Colonic mucosa (tissue), 4 donors: ENCODE measurements around the gene IMPA2. TPM values are rescaled to one million over a fixed set of nuclear protein-coding genes. Genes with fewer than 3 reads are reported as not detected.
A peak's percentile ranks its signal among the peaks of the same experiment; 100 is the strongest.

Source experiments
- DNase-seq: peaks from one replicate; pipeline ENCODE4 v3.0.0-alpha.2; 2020
- H3K27ac ChIP-seq: fragments of 200-600 bp; one replicate; pipeline ENCODE4 v1.8.0; 2021
- H3K27me3 ChIP-seq: fragments of 200-600 bp; one replicate; pipeline ENCODE4 v1.8.0; 2021
- H3K36me3 ChIP-seq: fragments of 200-600 bp; one replicate; pipeline ENCODE4 v1.8.0; 2021
- H3K4me1 ChIP-seq: fragments of 200-600 bp; one replicate; pipeline ENCODE4 v1.8.0; 2021; ENCODE audit warnings: mild to moderate bottlenecking
- H3K4me3 ChIP-seq: fragments of 200-600 bp; one replicate; pipeline ENCODE4 v1.8.0; 2021
- H3K9ac ChIP-seq, 2 donors: one replicate each; pipeline ENCODE4 v1.7.0; 2013; ENCODE audit warnings: control low read depth in 2 of 2, low read depth in 2 of 2, low read length in 2 of 2
- H3K9me3 ChIP-seq: fragments of 200-600 bp; one replicate; pipeline ENCODE4 v1.8.0; 2021
- CTCF ChIP-seq: fragments of 200-600 bp; IDR thresholded peaks from one replicate; pipeline ENCODE4 v1.8.0; 2022; ENCODE audit warnings: antibody characterized with exemption, mild to moderate bottlenecking
- intact Hi-C: fragments of 100-400 bp; cut with DNase I; formaldehyde crosslinking; loops from one replicate; pipeline ENCODE4 v1.14.1; 2022
- total RNA-seq, 2 donors: library from RNA; stranded (reverse); fragmentation: NEBNext Ultra II Directional in 1 of 2; extraction: Animal tissue kit (Norgen Biotek cat#: 25700) in 1 of 2; gene quantifications; one replicate each; pipeline ENCODE4 v1.2.1, GENCODE V29; 2021
- donor health status: healthy.
- donor health status: DM: no; HTN: no; CAD: no.
- donor health status: DM: no; HTN: no; CAD: no.

IMPA2 gene
- total RNA-seq, 2 donors from 2014 or later, result 150 to 201 TPM

- intact Hi-C loops, result loop anchor here (2.0 kb wide), 1 partner anchor 59 kb away; no protein-coding TSS in a partner anchor
- peak; percentile 62 for TF ChIP-seq CTCF
- peaks cover 26% of the 10 kb centered on the region for H3K4me1 ChIP-seq
- peak; percentile 84 for DNase-seq
- no peaks in the 10 kb centered on the region for H3K9me3 ChIP-seq
- no peaks in the 10 kb centered on the region for H3K36me3 ChIP-seq
- H3K27me3 ChIP-seq, result no peaks in the 10 kb centered on the region
- H3K4me3 ChIP-seq, result no peak overlapping the region
- peak overlapping the region; percentile 52 to 55 for H3K9ac ChIP-seq
- H3K27ac ChIP-seq, result peak overlapping the region; percentile 60
These were observed 14.3 kb downstream of the IMPA2 start for GRCh38 chr18:11995445-11996189.

GRCh38 chr18:11996190-11996754 lies 15.0 kb downstream of the IMPA2 start:
- Histone ChIP-seq H3K9me3 (no peaks in the 10 kb centered on the region), H3K36me3 (no peaks in the 10 kb centered on the region), H3K9ac (peak overlapping the region in 1 of 2 donors; percentile 55), H3K4me1 (peaks cover 29% of the 10 kb centered on the region), H3K27me3 (no peaks in the 10 kb centered on the region), H3K27ac (peak overlapping the region; percentile 60), H3K4me3 (no peak overlapping the region)
- intact Hi-C loops, result no loop called here
- no peak for DNase-seq
- TF ChIP-seq CTCF, result no peak

- Histone ChIP-seq H3K4me3 (no peak overlapping the region), H3K27me3 (no peaks in the 10 kb centered on the region), H3K9me3 (no peaks in the 10 kb centered on the region), H3K27ac (no peak overlapping the region), H3K9ac (peak overlapping the region in 1 of 2 donors; percentile 55), H3K4me1 (peaks cover 32% of the 10 kb centered on the region), H3K36me3 (no peaks in the 10 kb centered on the region)
- no peak for DNase-seq
- intact Hi-C loops, result no loop called here
- TF ChIP-seq CTCF, result no peak
These were observed 15.6 kb downstream of the IMPA2 start for GRCh38 chr18:11996907-11997306.

- TF ChIP-seq CTCF, result no peak
- Histone ChIP-seq H3K4me1 (peaks cover 32% of the 10 kb centered on the region), H3K9ac (no peak overlapping the region), H3K9me3 (no peaks in the 10 kb centered on the region), H3K27me3 (no peaks in the 10 kb centered on the region), H3K36me3 (no peaks in the 10 kb centered on the region), H3K27ac (no peak overlapping the region), H3K4me3 (no peak overlapping the region)
- DNase-seq, result no peak
- intact Hi-C loops, result no loop called here
These were observed 16.2 kb downstream of the IMPA2 start for GRCh38 chr18:11997466-11997865.

DNA sequence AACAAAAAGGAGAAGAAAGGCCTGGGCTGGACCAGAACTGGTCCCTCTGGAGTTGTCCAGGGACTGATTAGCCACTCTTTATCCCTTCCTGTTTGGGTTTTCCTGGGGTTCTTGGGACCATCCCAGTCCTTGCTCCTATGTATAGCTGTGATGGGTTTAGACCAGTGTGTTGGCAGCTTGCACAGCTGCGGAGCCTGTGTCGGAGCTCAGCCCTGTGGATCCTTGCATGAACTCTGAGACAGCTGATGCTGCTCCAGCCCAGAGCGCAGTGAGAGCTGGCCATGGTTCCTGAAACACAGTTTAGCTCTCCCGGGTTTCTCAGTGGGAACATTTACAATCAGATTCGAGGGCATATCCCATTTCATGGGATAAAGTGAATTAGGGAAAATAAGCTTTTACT lies 16.9 kb downstream of the IMPA2 start:
- peak overlapping the region in 1 of 2 donors; percentile 58 for H3K9ac ChIP-seq
- H3K36me3 ChIP-seq, result no peaks in the 10 kb centered on the region
- no peak for DNase-seq
- intact Hi-C loops, result no loop called here
- H3K4me1 ChIP-seq, result peaks cover 32% of the 10 kb centered on the region
- no peaks in the 10 kb centered on the region for H3K27me3 ChIP-seq
- no peak overlapping the region for H3K27ac ChIP-seq
- TF ChIP-seq CTCF, result no peak
- H3K9me3 ChIP-seq, result no peaks in the 10 kb centered on the region
- H3K4me3 ChIP-seq, result no peak overlapping the region
